HG03521 (cell line): Measurements from ENCODE around the gene CCDC148.

ENCODE experiments used
- ATAC-seq: cut with Tn5 transposase; IDR thresholded peaks from one replicate; pipeline ENCODE4 v1.9.1; 2021; ENCODE audit warnings: mild to moderate bottlenecking, moderate library complexity; ENCODE audit not compliant: unreplicated experiment

The CCDC148 gene

DNA sequence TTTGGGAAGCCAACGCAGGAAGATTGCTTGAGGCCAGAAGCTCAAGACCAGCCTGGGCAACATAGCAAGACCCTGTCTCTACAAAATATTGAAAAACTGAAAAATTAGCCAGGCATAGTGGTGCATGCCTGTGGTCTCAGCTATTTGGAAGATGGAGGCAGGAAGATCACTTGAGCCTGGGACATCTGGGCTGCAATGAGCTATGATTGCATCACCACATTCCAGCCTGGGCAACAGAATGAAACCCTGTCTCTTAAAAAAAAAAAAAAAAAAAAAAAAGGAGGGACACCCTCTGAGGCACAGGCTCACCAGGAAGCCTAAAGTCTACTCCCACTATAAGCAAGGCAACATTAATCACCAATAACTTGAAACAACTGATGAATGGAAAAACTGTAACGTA lies 151.1 kb downstream of the CCDC148 start:
- ATAC-seq: no peak

DNA sequence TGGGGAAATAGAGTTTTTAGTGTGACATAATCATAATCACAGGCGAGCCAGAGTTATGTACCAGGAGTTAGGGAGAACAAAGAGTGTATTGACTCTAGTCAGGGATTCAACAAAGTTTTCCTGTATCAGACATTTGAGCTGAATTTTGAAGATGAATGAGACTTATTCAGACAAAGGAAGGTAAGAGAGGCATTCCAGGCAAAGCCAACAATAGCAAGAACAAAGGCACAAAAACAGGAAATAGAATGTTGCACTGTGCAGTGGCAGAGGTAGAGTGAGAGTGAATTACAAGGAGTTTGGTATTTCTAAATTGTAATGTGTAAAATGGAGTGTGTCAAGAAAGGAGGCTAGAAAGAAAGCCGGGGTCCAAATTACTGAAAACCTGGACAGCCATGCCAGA lies 156.2 kb downstream of the CCDC148 start:
- ATAC-seq: no peak

DNA sequence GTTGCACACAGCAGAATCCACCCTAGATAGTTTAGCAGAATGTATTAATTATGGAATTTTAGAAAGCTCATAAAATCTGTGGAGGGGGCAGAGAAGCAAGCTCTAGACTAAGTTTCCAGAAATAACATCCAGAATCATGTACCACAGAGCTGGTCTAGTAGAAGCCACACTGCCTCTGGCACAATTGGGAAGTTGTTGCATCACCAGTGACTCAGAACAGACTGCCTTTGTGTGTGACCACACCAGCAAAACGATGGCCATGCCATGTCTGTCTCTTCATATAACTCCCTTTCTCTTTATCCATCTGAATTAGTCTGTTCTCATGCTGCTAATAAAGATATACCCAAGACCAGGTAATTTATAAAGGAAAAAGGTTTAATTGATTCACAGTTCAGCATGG lies 158.9 kb downstream of the CCDC148 start:
- no peak for ATAC-seq

DNA sequence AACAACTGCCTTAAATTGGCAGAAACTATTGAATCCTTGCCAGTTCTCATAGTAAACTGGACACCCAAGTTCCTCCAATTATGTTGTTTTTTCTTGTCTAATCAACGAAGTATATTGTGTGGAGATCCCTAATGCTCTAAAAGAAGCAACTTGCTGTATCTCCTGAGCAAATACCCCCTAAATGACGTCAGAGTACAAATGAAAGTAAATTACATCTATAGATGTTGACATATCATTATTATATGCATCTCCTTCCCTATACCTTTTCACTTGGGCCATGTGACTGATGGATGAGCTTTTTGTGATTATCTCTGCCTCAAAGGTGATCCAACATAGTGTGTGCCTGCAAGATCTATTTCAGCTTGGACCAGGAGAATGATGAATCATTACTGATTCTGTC lies 159.4 kb downstream of the CCDC148 start:
- ATAC-seq: no peak

DNA sequence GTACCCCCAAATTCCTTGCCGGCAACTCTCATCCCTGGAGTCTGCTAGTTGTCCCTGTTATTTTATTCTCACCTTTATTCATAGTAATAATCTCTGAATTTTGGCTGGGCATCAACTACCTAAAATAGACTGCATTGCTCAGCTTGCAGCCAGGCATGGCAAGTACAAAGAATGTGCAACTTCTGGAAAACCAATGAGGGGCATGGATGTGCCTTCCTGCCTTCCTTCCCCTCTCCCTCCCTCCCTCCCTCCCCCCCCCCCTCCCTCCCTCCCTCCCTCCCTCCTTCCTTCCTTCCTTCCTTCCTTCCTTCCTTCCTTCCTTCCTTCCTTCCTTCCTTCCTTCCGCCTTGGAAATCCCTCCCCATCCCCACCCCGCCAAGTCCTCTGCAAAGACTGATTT lies 162.8 kb downstream of the CCDC148 start:
- ATAC-seq: no peak

DNA sequence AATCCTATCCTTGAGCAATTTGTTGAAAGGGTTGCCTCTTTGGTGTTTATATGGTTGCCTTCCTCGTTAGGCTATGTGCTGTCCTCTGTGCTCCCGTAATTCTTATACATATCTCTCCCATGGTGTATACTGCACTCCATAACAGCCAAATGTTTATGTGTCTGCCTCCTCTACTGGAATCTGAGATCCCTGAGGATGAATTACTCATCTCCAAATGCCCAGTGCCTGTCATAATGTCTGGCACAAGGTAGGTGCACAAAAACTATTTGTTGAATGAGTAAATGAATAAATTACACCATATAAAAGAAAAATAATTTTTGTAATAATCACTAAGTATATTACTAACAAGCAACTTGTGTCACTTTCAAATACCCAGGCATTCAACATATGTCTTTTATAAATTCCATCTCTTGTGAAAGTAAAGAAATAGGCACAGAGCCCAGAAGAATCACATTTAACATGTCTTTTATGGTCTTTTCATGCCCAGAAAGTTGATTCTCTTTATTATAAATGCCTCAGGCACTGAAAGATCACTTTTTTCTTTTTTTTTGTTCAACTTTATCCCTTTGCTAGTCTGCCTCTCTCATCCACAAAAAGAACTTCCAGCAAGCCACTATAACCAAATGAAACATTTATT lies 164.9 kb downstream of the CCDC148 start:
- no peak for ATAC-seq

DNA sequence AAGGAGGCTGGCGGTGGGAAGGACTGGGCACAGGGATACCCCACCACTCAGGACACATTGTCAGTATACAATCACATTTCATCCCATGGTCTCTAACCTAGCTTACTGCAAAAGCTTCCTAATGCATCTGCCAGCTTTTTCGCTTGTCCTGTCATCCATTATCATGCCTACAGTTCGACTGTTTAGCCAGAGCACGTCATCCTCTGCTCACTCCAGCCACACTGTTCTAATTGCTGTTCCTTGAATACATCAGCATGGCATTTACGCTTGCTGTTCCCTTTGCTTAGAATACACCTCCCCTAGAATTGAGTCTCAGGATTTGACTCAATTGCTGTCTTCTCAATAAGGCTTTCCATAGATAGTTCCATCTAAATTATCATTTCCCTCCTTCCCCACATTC lies 166.3 kb downstream of the CCDC148 start:
- ATAC-seq: no peak

DNA sequence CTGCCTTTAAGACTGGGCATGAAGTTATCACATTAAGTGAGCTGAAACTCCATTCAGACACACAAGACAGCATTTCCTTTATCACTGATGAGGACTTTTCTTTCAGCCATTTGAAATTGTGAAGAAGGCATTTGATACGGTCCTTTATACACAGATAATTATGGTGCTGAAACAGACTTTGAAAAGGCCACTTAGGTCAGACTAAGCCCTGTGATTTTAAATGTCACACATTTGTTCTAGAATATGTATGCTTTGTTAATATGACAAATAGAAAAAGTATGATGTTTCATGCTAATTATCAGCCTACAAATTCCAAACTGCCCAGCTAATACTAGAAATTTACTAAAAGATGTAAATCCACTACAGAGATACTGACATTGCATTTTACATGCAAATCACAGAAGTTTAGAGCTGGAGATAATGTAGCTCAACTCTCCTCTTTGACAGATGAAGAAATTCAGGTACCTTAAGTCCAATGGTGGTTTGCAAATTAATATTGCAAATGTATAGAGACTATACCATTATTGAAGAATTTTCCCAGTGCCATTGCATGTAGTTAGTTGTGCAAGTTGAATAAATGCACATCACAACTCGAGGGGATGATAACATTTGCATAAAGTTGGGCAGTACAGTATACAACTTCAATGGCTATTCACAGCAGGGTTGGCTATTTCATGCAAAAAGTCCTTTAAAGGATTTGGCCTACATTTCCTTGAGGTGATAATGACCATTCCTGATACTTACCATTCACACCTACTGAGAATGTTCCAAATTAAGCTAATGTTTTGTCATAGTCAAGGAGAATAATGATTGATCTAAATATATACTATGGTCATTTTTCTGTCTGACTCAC lies 179.7 kb downstream of the CCDC148 start:
- ATAC-seq: no peak

DNA sequence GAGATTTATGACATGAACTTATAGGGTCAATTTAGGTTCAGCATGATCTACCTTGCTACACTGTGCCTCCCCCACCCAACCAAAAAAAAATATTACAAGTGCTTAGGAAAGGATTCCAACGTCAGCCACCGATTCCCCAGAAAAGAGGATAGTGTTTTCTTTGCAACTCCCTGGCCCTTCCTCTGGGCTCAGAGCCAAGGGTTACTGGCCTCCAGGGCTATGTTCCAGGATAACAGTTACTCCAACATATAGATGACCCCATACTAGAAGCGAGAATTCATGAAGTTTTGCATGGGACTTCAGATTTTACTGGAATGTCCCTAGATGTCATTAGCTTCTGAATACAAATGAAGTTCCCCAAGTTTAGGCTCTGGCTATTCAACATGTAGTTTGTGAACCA lies 182.8 kb downstream of the CCDC148 start:
- no peak for ATAC-seq

DNA sequence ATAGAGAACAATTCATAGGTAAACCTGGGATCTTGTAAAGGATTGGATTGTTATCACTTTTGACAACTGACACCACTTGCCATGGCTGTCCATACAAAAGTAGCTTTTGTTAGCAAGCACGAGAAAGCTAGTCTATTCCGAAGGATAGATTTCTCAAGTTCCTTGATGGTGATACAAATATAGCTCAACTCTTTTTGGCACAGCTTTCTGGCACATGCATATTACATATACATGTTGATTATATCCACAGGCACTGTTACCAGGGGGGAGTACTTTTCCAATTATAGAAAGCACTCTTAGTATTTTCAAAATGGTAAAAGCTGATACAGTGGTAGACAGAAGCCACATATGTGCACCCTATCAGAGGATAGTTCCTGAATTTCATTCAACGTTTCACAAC lies 186.0 kb downstream of the CCDC148 start:
- ATAC-seq: no peak

DNA sequence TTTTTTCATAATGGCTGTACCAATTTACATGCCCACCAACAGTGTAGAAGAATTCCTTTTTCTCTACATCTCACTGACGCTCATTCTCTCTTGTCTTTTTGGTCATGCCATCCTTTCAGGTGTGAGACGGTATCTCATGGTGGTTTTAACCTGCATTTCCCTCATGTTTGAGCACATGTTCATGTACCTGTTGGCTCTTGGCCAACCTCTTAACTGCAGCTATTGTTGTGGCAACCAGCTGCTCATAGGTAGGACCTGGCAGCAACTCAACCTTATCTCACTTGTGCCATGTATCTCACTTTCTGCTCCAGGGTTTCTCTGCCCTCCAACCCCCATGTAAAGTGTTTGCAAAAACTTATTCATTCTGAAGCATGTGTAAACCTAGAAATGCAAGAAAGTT lies 187.4 kb downstream of the CCDC148 start:
- ATAC-seq: no peak

DNA sequence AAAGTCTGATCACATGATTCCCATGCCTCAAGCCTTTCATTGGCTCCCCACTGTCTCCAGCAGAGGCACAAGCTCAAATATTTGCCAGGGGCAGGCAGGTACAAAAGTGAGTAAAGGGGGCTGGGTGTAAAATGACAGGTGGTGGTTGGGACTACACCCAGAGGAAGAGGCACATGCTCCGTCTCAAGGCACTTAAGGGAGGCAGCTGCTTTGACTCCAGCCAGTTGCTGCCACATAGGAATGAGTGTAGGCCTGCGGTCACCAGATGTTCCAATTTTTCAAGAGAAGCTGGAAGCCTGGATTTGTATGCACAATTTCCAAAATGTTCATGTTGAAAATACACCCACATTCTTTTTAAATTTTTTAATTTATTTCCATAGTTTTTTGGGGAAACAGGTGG lies 190.4 kb downstream of the CCDC148 start:
- ATAC-seq: no peak

DNA sequence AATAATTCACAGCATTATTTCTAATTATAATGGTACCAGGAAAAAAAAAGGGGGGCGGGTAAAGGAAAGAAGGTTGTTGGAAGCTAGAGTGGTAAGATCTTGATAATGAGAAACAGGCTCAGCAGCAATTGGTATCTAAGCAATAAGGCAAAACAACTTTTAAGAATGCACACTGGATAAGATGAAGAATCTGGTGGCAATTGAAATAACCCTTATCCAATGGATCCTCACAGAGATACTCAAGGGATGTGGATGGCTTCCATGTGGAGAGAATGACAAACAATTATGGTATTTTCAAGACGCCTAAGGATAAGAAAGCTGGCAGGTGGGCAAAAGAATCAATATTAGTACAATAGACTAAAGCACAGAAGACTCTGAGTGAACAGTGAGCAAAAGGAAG lies 201.3 kb downstream of the CCDC148 start:
- ATAC-seq: no peak

DNA sequence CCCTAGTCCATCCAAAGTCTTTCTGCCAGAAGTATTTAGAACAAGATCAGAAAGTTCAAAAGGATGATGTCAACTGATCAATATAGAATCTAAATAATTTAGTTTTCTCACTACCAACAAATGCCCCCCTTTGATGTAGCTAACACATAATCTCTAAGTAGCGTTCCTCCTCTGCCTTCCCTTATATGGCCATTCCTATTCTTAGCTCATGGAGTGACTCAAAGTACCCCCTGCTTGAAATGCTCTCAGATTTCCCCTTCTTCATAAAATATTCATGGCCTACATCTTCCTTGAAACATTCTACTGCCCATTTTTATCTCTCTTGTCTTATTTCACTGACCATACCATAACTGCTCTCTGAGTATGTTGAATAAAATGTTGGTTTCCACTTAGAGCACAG lies 203.4 kb downstream of the CCDC148 start:
- ATAC-seq: no peak

DNA sequence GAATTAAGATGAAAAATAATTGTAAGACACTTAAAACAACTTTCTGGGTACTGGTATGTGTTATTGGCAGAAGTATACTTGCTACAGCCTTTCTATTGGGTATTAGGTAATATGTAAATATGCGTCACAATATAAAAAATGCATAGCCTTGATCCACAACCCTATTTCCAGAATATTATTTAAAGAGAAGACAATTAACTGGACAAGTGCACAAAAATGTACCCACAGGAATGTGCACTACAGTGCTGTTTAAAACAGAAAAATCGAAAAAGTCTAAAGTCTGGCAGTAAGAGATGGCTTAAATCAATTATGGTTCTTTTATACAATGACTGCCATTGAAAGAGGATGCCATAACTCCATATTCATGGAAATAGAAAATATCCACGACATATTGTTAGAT lies 205.2 kb downstream of the CCDC148 start:
- no peak for ATAC-seq

DNA sequence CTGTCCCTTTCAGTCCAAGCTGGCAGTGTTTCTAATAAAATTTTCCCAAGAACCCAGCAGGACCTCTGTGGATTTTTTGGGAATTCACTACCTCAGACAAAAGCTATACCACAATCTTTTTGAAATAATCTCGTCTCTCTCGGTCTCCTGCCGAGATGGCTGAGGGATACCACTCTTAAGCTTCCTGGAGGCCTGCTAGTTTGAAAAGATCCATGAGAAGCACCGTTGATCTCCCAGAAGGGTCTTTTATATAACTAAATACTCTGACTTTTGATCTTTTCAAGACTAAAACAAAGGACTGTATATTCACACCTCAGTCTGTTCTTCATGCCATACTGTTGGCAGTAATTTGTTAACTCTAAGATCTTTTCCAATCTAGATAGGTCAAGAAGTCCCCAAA lies 213.2 kb downstream of the CCDC148 start:
- ATAC-seq: no peak

DNA sequence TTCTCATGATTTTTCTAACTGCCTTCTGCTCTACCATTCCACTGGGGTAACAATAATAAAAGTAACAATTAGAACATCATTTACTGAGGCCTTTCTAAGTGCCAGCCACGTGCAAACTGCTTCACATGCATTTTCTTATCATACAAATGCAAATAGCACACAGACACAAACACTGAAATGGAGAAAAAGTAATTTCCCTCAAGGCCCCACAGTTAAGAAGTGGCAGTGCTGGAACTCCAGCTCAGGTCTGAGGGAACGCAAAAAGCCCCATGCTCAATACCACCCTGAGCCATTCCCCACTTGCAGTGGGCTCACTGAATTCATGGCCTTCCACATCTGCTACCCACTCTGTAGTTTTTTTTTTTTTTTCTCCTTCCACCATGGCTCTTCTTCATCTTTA lies 214.3 kb downstream of the CCDC148 start:
- ATAC-seq: no peak

DNA sequence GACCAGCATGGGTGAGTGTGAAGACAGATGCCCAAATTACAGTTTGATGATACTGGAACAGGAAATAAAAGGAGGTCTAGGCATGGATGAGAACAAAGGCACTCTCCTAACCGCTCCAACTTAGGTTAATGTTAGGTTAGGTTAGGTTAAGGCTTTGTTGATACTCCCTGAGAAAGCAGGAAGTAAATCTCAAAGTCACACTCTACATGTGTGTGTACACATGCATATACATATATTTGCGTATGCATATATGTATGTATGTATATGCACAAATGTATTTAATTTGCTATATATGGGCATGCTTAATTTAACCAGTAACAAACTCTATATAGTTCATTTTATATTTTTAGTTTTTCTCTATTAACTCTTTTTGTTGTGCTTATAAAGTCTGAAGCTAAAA lies 215.6 kb downstream of the CCDC148 start:
- ATAC-seq: no peak

DNA sequence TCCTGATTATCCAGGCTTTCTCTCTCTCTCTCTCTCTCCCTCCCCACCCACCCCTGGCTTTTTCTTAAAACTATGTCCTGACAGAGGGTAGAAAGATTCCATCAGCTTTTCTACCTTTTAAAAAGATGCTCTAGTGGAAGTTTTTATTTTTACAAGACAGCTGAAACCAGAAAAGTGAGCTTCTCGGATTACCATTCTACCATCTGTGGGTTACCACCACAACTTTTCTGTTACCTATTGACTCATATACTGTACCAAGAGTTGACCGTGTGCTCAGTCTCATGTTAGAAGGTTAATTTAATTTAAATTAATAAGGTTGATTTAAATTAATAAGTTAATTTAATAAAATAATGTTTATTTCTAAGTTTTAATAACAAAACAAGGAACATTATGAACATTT lies 217.3 kb downstream of the CCDC148 start:
- no peak for ATAC-seq

DNA sequence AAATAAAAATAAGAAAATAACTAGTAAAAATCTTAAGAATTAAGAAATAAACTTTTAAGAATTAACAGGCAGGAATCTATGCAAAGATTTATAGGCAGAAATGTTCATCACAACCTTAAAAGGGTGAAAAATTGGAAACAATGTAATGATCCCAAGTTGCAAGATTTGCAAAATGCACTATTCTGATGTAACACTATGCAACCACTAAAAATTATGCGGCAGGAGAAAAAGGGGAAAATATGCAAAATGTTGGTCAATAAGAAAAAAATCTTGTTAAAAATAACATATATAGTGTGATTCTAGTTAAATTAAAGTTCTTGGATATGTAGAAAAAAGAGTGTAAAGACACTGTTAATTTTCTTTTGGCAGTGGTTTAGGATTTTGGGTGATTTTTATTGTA lies 222.1 kb downstream of the CCDC148 start:
- no peak for ATAC-seq

DNA sequence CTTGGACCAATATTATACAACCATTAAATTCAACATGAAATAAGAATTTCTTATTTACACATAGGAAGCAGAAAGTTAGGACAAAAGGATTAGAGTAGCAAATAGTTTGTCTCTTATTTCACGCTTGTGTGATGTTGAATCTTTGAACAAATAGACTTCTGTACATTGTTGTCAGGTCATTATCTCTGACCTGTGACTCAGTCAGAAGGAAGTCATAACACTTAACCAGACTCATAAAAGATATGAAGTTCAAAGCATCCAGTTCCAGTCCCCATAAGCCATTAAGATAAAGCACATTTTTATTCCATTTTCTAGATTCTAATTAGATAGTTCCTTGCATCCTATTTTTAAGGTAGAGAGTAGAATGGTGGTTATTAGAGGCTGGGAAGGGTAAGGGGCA lies 224.1 kb downstream of the CCDC148 start:
- no peak for ATAC-seq

DNA sequence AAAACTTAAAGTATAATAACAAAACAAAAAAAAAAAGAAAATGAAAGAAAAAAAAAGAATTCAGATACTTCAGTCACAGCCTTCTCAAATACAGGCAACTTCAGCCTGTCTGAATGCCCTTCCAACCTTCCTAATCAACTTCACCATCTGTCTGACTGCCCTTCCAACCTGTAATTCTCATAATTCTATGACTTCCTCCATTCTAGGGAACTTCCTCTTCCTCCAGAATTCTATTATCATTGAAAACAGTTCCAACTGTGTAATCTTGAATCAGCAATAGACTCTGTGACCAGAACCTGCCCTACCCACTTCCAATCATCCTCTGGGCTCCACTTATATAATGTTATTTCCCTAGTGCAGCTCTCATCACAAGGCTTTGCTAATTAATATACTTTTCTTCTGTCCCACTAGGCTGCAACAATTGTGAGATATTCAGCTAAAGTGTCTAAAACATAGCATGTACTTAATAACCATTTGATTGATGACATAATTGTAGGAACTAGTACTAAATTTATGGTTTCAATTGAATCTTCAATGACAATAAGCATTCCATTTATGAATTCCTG lies 227.5 kb downstream of the CCDC148 start:
- no peak for ATAC-seq
